ENCODE results near the gene IGF1R.
A peak's percentile ranks its signal among the peaks of the same experiment; 100 is the strongest.

IGF1R gene

GRCh38 chr15:98775498-98776230 lies 127.3 kb downstream of the IGF1R start:
- no peak for DNase-seq (ENCODE audit: low spot score)

- DNase-seq (ENCODE audit: low spot score): no peak
Observed at GRCh38 chr15:98776607-98777281, 128.4 kb downstream of the IGF1R start.

- DNase-seq (ENCODE audit: low spot score): no peak
Observed at GRCh38 chr15:98777426-98777825, 129.1 kb downstream of the IGF1R start.

- no peak for DNase-seq (ENCODE audit: low spot score)
Observed at GRCh38 chr15:98778263-98778959, 130.1 kb downstream of the IGF1R start.

- peak; percentile 44 for DNase-seq (ENCODE audit: low spot score)
Observed at GRCh38 chr15:98778960-98779359, 130.6 kb downstream of the IGF1R start.

- DNase-seq (ENCODE audit: low spot score): peak; percentile 80
Observed at GRCh38 chr15:98779463-98780071, 131.2 kb downstream of the IGF1R start.

- no peak for DNase-seq (ENCODE audit: low spot score)
Observed at GRCh38 chr15:98781838-98782237, 133.5 kb downstream of the IGF1R start.

- no peak for DNase-seq (ENCODE audit: low spot score)
Observed at GRCh38 chr15:98782801-98783200, 134.5 kb downstream of the IGF1R start.

- no peak for DNase-seq (ENCODE audit: low spot score)
Observed at GRCh38 chr15:98785431-98785806, 137.1 kb downstream of the IGF1R start.

- DNase-seq (ENCODE audit: low spot score): peak; percentile 30
Observed at GRCh38 chr15:98785807-98786621, 137.7 kb downstream of the IGF1R start.

GRCh38 chr15:98786717-98787116 lies 138.4 kb downstream of the IGF1R start:
- no peak for DNase-seq (ENCODE audit: low spot score)

- DNase-seq (ENCODE audit: low spot score): no peak
Observed at GRCh38 chr15:98787194-98787593, 138.9 kb downstream of the IGF1R start.

GRCh38 chr15:98787936-98788757 lies 139.8 kb downstream of the IGF1R start:
- DNase-seq (ENCODE audit: low spot score): no peak

- DNase-seq (ENCODE audit: low spot score): no peak
Observed at GRCh38 chr15:98789020-98789419, 140.7 kb downstream of the IGF1R start.

GRCh38 chr15:98790270-98790669 lies 141.9 kb downstream of the IGF1R start:
- no peak for DNase-seq (ENCODE audit: low spot score)

- DNase-seq (ENCODE audit: low spot score): no peak
Observed at GRCh38 chr15:98791046-98791701, 142.8 kb downstream of the IGF1R start.

GRCh38 chr15:98792117-98792516 lies 143.8 kb downstream of the IGF1R start:
- no peak for DNase-seq (ENCODE audit: low spot score)

GRCh38 chr15:98794211-98794610 lies 145.9 kb downstream of the IGF1R start:
- DNase-seq (ENCODE audit: low spot score): peak; percentile 67

GRCh38 chr15:98794748-98795147 lies 146.4 kb downstream of the IGF1R start:
- DNase-seq (ENCODE audit: low spot score): no peak

- no peak for DNase-seq (ENCODE audit: low spot score)
Observed at GRCh38 chr15:98795980-98796379, 147.6 kb downstream of the IGF1R start.
